Neuronal stem cell (in vitro differentiated cells): Measurements from ENCODE around the gene SLC25A26.

Experiments
- DNase-seq: peaks from one replicate; pipeline ENCODE4 v3.0.0-alpha.2; 2013; ENCODE audit warnings: low spot score
- H2AFZ ChIP-seq: one replicate; pipeline ENCODE4 v1.6.1; 2013; ENCODE audit warnings: mild to moderate bottlenecking, low read length, inconsistent platforms
- H2AK5ac ChIP-seq: 2 replicates; pipeline ENCODE4 v1.6.1; 2013; ENCODE audit warnings: low read depth, mild to moderate bottlenecking, inconsistent platforms, low read length, moderate library complexity, mixed read lengths
- H2BK120ac ChIP-seq: 2 replicates; pipeline ENCODE4 v1.6.1; 2013; ENCODE audit warnings: low read depth, mild to moderate bottlenecking, inconsistent platforms, low read length, moderate library complexity, mixed read lengths
- H2BK12ac ChIP-seq: one replicate; pipeline ENCODE4 v1.6.1; 2013; ENCODE audit warnings: low read length, inconsistent platforms
- H2BK15ac ChIP-seq: 2 replicates; pipeline ENCODE4 v1.6.1; 2013; ENCODE audit warnings: mild to moderate bottlenecking, low read length, inconsistent platforms, mixed read lengths
- H2BK5ac ChIP-seq: one replicate; pipeline ENCODE4 v1.6.1; 2013; ENCODE audit warnings: inconsistent platforms, mild to moderate bottlenecking, low read length, moderate library complexity
- H3K14ac ChIP-seq: one replicate; pipeline ENCODE4 v1.6.1; 2013; ENCODE audit warnings: low read length, inconsistent platforms
- H3K18ac ChIP-seq: 2 replicates; pipeline ENCODE4 v1.6.1; 2013; ENCODE audit warnings: low read length, inconsistent platforms
- H3K23ac ChIP-seq: 2 replicates; pipeline ENCODE4 v1.6.1; 2013; ENCODE audit warnings: low read depth, mild to moderate bottlenecking, mixed read lengths, low read length, inconsistent platforms; ENCODE audit not compliant: poor library complexity
- H3K27ac ChIP-seq: replicated peaks from 3 replicates; pipeline ENCODE4 v1.5.1; 2013; ENCODE audit warnings: low read length, inconsistent platforms
- H3K27me3 ChIP-seq, 3 experiments: 2 replicates each; pipeline ENCODE4 v1.6.1; 2013; ENCODE audit warnings: low read length in 3 of 3, mild to moderate bottlenecking in 2 of 3, inconsistent platforms in 1 of 3, low read depth in 1 of 3, mixed read lengths in 1 of 3, moderate library complexity in 1 of 3; ENCODE audit not compliant: control insufficient read depth in 3 of 3, insufficient read depth in 3 of 3
- H3K36me3 ChIP-seq, 2 donors: replicated peaks in 1 of 2; 2 replicates each; pipeline ENCODE4 v1.6.1; 2013; ENCODE audit warnings: low read length in 2 of 2; ENCODE audit not compliant: control insufficient read depth in 2 of 2, insufficient read depth in 2 of 2
- H3K4ac ChIP-seq: 2 replicates; pipeline ENCODE4 v1.6.1; 2013; ENCODE audit warnings: inconsistent platforms, mild to moderate bottlenecking, low read length, moderate library complexity
- H3K4me1 ChIP-seq, 2 donors: 1 replicate in 1 of 2; 2 replicates in 1 of 2; pipeline ENCODE4 v1.6.1; 2013; ENCODE audit warnings: low read length in 2 of 2, low read depth in 1 of 2; ENCODE audit not compliant: control insufficient read depth in 2 of 2, insufficient read depth in 1 of 2
- H3K4me2 ChIP-seq: one replicate; pipeline ENCODE4 v1.6.1; 2013; ENCODE audit warnings: mild to moderate bottlenecking, low read length, inconsistent platforms; ENCODE audit not compliant: insufficient read depth, poor library complexity, severe bottlenecking
- H3K4me3 ChIP-seq, 2 donors: 2 replicates each; pipeline ENCODE4 v1.5.1; 2013; ENCODE audit warnings: low read length in 2 of 2, mild to moderate bottlenecking in 2 of 2, inconsistent platforms in 1 of 2, moderate library complexity in 1 of 2
- H3K79me1 ChIP-seq: one replicate; pipeline ENCODE4 v1.6.1; 2013; ENCODE audit warnings: low read depth, mild to moderate bottlenecking, inconsistent platforms, low read length, moderate library complexity
- H3K9ac ChIP-seq: one replicate; pipeline ENCODE4 v1.6.1; 2013; ENCODE audit warnings: mild to moderate bottlenecking, low read depth, low read length, inconsistent platforms; ENCODE audit not compliant: poor library complexity
- H3K9me3 ChIP-seq, 2 donors: replicated peaks in 1 of 2; 2 replicates each; pipeline versions ENCODE3 to v1.6.1; 2013; ENCODE audit warnings: low read length in 2 of 2, mild to moderate bottlenecking in 2 of 2, inconsistent platforms in 1 of 2, low read depth in 1 of 2, mixed read lengths in 1 of 2, moderate library complexity in 1 of 2; ENCODE audit not compliant: control insufficient read depth in 2 of 2, insufficient read depth in 1 of 2
- H4K8ac ChIP-seq: one replicate; pipeline ENCODE4 v1.6.1; 2013; ENCODE audit warnings: low read depth, mild to moderate bottlenecking, inconsistent platforms, low read length, moderate library complexity
- H4K91ac ChIP-seq: one replicate; pipeline ENCODE4 v1.6.1; 2013; ENCODE audit warnings: low read length, low read depth, mild to moderate bottlenecking, inconsistent platforms; ENCODE audit not compliant: poor library complexity
- WGBS, 2 donors: extraction: QIAGEN DNeasy Blood & Tissue Kit; methylation state at CpG; one replicate each; pipeline ENCODE4 v1.1.7; 2013; ENCODE audit warnings: missing lambda C conversion rate in 2 of 2, mixed read lengths in 1 of 2; ENCODE audit not compliant: insufficient read length in 2 of 2, insufficient replicate concordance in 1 of 2; ENCODE audit errors: extremely low coverage in 2 of 2; 5-methylcytosine and 5-hydroxymethylcytosine counted together

Gene SLC25A26

DNA sequence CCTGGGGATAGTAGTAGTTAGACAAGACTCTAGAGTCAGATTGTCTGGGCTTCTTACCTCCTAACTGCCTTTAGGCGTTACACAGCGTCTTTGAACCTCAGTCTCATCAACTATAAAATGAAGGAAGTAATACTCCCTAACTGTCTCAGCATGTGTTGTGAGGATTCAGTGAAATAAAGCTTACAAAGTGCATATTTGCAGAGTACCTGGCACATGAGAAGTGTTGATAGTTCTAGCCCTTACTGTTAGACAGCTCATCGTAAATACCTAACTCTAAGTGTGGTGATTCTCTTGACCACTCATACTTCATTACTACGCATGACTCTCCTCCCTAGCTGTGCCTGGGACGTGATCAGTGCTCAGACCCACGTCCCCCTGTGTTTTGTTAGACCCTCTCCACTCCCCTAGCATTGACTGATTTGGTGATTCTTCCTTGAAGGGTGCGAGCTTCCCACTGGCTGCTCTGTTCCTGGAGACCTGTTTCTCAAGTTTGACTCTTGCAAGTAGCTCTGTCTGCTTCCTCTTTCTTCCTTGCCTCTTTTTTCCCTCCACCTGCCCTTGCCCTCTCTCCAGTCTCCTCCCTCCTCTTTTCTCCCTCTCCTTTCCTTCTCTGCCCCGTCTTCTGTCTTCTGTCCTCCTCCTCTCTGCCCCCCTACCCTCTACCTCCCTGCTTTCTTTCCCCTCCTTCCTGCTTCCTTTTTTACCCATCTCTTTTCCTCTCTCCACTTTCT lies 124.2 kb downstream of the SLC25A26 start:
- Histone ChIP-seq H3K9ac (no peak overlapping the region), H3K9me3 (peaks cover 0 to 8% of the 10 kb centered on the region in 2 donors)
- WGBS, 2 donors = no CpG with 5 or more reads among the region's 8 CpGs

GRCh38 chr3:66348704-66349103 lies 127.9 kb downstream of the SLC25A26 start:
- Histone ChIP-seq H3K4ac (no peak overlapping the region), H3K36me3 (no peaks in the 10 kb centered on the region), H3K4me1 (peaks cover 0 to 4% of the 10 kb centered on the region in 2 donors), H3K27ac (no peak overlapping the region), H3K9ac (no peak overlapping the region), H3K18ac (no peak overlapping the region), H4K91ac (no peak overlapping the region), H3K9me3 (peaks cover 0 to 8% of the 10 kb centered on the region in 2 donors), H2AFZ (no peak overlapping the region), H3K79me1 (no peaks in the 10 kb centered on the region), H2BK5ac (no peak overlapping the region), H3K4me3 (no peak overlapping the region), H2BK12ac (no peak overlapping the region), H2AK5ac (no peak overlapping the region), H2BK15ac (no peak overlapping the region), H3K4me2 (no peak overlapping the region), H3K23ac (no peak overlapping the region), H3K14ac (no peak overlapping the region), H3K27me3 (no peaks in the 10 kb centered on the region), H4K8ac (no peak overlapping the region), H2BK120ac (no peak overlapping the region)
- WGBS, 2 donors = no CpG with 5 or more reads among the region's 3 CpGs
- no peak for DNase-seq

More for the DNA sequence above, 124.2 kb downstream of the SLC25A26 start:
- Histone ChIP-seq H3K18ac (no peak overlapping the region), H3K23ac (no peak overlapping the region), H3K79me1 (no peaks in the 10 kb centered on the region), H3K4me3 (peak overlapping the region in 1 of 2 donors; percentile 3), H3K36me3 (no peaks in the 10 kb centered on the region), H2BK5ac (no peak overlapping the region), H3K27me3 (no peaks in the 10 kb centered on the region), H3K4me2 (no peak overlapping the region), H2BK12ac (no peak overlapping the region), H2AFZ (no peak overlapping the region), H2BK15ac (no peak overlapping the region), H3K27ac (no peak overlapping the region), H2AK5ac (no peak overlapping the region), H3K14ac (no peak overlapping the region), H2BK120ac (no peak overlapping the region), H3K4me1 (peaks cover 0 to 4% of the 10 kb centered on the region in 2 donors), H4K91ac (no peak overlapping the region), H4K8ac (no peak overlapping the region), H3K4ac (no peak overlapping the region)
- no peak for DNase-seq

DNA sequence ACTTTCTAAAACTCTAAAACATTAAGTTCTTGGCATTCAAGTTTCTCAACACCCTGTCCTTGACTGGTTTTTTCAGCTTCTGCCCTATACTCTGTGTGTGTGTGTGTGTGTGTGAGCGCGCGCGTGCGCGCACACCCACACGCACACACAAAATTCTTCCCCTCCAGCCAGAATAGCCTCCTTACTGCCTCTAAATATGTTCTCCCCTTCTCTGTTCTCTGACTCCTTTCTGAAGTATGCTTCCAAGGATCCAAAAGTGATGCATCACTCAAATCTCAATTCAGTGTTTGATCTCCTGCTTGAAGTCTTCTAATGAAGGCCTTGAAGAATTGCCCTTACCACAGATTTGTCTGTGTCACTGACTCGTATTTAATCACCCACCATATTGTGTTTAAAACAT lies 129.8 kb downstream of the SLC25A26 start:
- H3K4me2 ChIP-seq = no peak overlapping the region
- H3K23ac ChIP-seq = no peak overlapping the region
- no peak overlapping the region for H4K91ac ChIP-seq
- no peak overlapping the region for H2BK12ac ChIP-seq
- WGBS, 2 donors = no CpG with 5 or more reads among the region's 8 CpGs
- no peaks in the 10 kb centered on the region for H3K79me1 ChIP-seq
- no peak overlapping the region for H2BK5ac ChIP-seq
- DNase-seq = no peak
- no peak overlapping the region for H3K18ac ChIP-seq
- H2BK15ac ChIP-seq = no peak overlapping the region
- H2BK120ac ChIP-seq = no peak overlapping the region
- H3K14ac ChIP-seq = no peak overlapping the region
- no peak overlapping the region for H4K8ac ChIP-seq
- no peak overlapping the region for H2AFZ ChIP-seq
- H3K4ac ChIP-seq = no peak overlapping the region
- no peak overlapping the region for H3K9ac ChIP-seq
- H3K4me1 ChIP-seq = peaks cover 0 to 4% of the 10 kb centered on the region in 2 donors
- peaks cover 0 to 8% of the 10 kb centered on the region in 2 donors for H3K9me3 ChIP-seq
- H3K4me3 ChIP-seq = no peak overlapping the region
- H2AK5ac ChIP-seq = no peak overlapping the region
- H3K27ac ChIP-seq = no peak overlapping the region
- no peaks in the 10 kb centered on the region for H3K27me3 ChIP-seq
- H3K36me3 ChIP-seq = no peaks in the 10 kb centered on the region

GRCh38 chr3:66353039-66353438 lies 132.2 kb downstream of the SLC25A26 start:
- H3K36me3 ChIP-seq = no peaks in the 10 kb centered on the region
- no peak overlapping the region for H4K8ac ChIP-seq
- no peaks in the 10 kb centered on the region for H3K79me1 ChIP-seq
- H2AFZ ChIP-seq = no peak overlapping the region
- no CpG with 5 or more reads among the region's 3 CpGs for WGBS, 2 donors
- H2BK15ac ChIP-seq = no peak overlapping the region
- H3K4me2 ChIP-seq = no peak overlapping the region
- H3K4ac ChIP-seq = no peak overlapping the region
- H3K27ac ChIP-seq = no peak overlapping the region
- no peak overlapping the region for H3K23ac ChIP-seq
- H3K9me3 ChIP-seq = no peaks in the 10 kb centered on the region
- DNase-seq = no peak
- no peak overlapping the region for H3K4me3 ChIP-seq
- no peak overlapping the region for H3K14ac ChIP-seq
- H3K18ac ChIP-seq = no peak overlapping the region
- no peak overlapping the region for H2BK12ac ChIP-seq
- no peak overlapping the region for H2BK5ac ChIP-seq
- no peak overlapping the region for H2AK5ac ChIP-seq
- no peaks in the 10 kb centered on the region for H3K27me3 ChIP-seq
- no peak overlapping the region for H2BK120ac ChIP-seq
- no peak overlapping the region for H3K9ac ChIP-seq
- peaks cover 0 to 4% of the 10 kb centered on the region in 2 donors for H3K4me1 ChIP-seq
- H4K91ac ChIP-seq = no peak overlapping the region
